Neural crest cell (in vitro differentiated cells): ENCODE results near the gene ALKBH2. TPM values are rescaled to one million over a fixed set of nuclear protein-coding genes. Genes with fewer than 3 reads are reported as not detected.

Experiments
- DNase-seq: peaks from one replicate; pipeline ENCODE4 v3.0.0; 2021; ENCODE audit warnings: low read depth, mixed read lengths, low spot score
- H3K27ac Mint-ChIP-seq: one replicate; pipeline ENCODE4 v1.8.0; 2021; ENCODE audit warnings: mild to moderate bottlenecking, mixed read lengths; ENCODE audit not compliant: unreplicated experiment
- H3K27me3 Mint-ChIP-seq: 2 replicates; pipeline ENCODE4 v1.8.0; 2021; ENCODE audit warnings: low read depth, mild to moderate bottlenecking, mixed read lengths
- H3K36me3 Mint-ChIP-seq: 2 replicates; pipeline ENCODE4 v1.8.0; 2021; ENCODE audit warnings: low read depth, mild to moderate bottlenecking, mixed read lengths
- H3K4me1 Mint-ChIP-seq: 2 replicates; pipeline ENCODE4 v1.8.0; 2021; ENCODE audit warnings: mixed read lengths
- H3K4me3 Mint-ChIP-seq: one replicate; pipeline ENCODE4 v1.8.0; 2021; ENCODE audit warnings: mild to moderate bottlenecking, mixed read lengths
- H3K9me3 Mint-ChIP-seq: 2 replicates; pipeline ENCODE4 v1.8.0; 2021; ENCODE audit warnings: mixed read lengths
- long read RNA-seq: library from polyadenylated mRNA; unstranded; transcript quantifications from one replicate; pipeline ENCODE4 v2.0.0, GENCODE V29; 2020
- total RNA-seq: library from RNA; stranded (reverse); gene quantifications from 2 replicates; pipeline ENCODE4 v1.2.1, GENCODE V29; 2021
- TF ChIP-seq, protein P1 (sequence below): fragments of 200-600 bp; sonication (generic); conservative IDR thresholded peaks from 2 replicates; pipeline ENCODE4 v1.5.0; 2021; ENCODE audit warnings: antibody characterized with exemption, mild to moderate bottlenecking

ALKBH2 gene
- total RNA-seq = 33.1 and 36.2 TPM in 2 replicates
- long read RNA-seq, transcript ALKBH2-202 (4 exons, 1,159 nt) = major isoform, 14 of 48 reads
- long read RNA-seq, transcript ALKBH2-203 (2 exons, 574 nt) = minor isoform, 8 of 48 reads
- long read RNA-seq, partial matches to known transcripts = 17 of 48 reads
- long read RNA-seq, other reads (novel, unspliced or antisense) = 8 of 48 reads

DNA sequence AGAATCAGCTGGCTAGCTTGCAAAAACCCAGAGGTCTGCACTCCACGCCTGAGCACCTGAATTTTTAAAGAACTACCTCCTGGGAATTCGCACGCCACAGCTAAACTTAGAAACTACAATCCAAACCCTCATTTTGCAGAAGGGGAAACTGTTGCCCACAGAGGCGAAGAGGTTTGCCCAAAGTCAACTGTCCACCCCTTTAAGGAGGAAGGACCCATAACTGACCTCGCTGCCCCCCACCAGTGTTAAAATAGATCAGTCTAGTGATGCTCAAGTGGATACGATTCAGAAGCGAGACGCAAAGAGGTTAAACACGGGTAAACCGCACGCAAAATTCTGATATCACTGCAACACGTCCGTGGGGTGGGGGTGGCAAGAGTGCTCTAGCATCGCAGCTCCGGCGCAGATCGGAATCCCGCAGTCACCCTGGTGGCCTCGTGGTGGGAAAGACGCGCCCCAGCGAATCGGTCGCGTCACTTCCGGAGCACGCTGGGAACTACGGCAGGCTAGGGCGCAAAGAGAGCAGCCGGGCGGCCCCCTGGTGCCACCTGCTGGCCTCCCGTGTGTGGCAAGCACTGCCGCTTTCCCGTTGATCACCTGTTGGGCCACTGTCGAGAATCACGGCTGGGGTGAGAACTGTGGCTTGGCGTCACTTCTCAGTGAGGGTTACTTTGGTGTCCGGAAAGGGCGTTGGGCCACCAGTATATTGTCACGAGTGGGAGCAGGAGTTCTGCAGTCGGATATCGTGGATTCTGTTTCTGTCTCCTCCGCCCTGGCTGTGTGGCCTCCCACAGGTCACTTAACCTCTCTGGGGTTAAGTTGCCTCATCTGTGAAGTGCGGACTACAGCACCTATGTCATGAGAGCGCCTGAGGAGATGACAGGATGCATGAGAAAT is at the start of gene ALKBH2:
ALKBH2 (minus strand) TSS at position 451 of the 897 bp plus-strand sequence. CDS start 686 bp downstream, outside the sequence.
- peaks cover 37% of the 10 kb centered on the region for H3K4me1 Mint-ChIP-seq
- peak within 1 kb of the TSS; percentile 75 for H3K27ac Mint-ChIP-seq
- peaks cover 6% of the 10 kb centered on the region for H3K36me3 Mint-ChIP-seq

GRCh38 chr12:109140560-109140959 is 47.3 kb upstream of the ALKBH2 start:
- Mint-ChIP-seq H3K27me3 (no peaks in the 10 kb centered on the region), H3K4me1 (no peaks in the 10 kb centered on the region), H3K4me3 (no peak overlapping the region), H3K27ac (no peak overlapping the region), H3K9me3 (peaks cover 3% of the 10 kb centered on the region), H3K36me3 (peaks cover 2% of the 10 kb centered on the region)
- no peak for DNase-seq
- TF ChIP-seq, protein P1, sequence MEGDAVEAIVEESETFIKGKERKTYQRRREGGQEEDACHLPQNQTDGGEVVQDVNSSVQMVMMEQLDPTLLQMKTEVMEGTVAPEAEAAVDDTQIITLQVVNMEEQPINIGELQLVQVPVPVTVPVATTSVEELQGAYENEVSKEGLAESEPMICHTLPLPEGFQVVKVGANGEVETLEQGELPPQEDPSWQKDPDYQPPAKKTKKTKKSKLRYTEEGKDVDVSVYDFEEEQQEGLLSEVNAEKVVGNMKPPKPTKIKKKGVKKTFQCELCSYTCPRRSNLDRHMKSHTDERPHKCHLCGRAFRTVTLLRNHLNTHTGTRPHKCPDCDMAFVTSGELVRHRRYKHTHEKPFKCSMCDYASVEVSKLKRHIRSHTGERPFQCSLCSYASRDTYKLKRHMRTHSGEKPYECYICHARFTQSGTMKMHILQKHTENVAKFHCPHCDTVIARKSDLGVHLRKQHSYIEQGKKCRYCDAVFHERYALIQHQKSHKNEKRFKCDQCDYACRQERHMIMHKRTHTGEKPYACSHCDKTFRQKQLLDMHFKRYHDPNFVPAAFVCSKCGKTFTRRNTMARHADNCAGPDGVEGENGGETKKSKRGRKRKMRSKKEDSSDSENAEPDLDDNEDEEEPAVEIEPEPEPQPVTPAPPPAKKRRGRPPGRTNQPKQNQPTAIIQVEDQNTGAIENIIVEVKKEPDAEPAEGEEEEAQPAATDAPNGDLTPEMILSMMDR = no peak

More for the DNA sequence above, at the start of gene ALKBH2:
- DNase-seq = peak; percentile 88
- TF ChIP-seq, protein P1 = peak; percentile 98
- H3K4me3 Mint-ChIP-seq = peak within 1 kb of the TSS; percentile 84
- H3K27me3 Mint-ChIP-seq = no peaks in the 10 kb centered on the region
- no peaks in the 10 kb centered on the region for H3K9me3 Mint-ChIP-seq

- Mint-ChIP-seq H3K4me3 (no peak overlapping the region), H3K27ac (no peak overlapping the region), H3K9me3 (peaks cover 5% of the 10 kb centered on the region), H3K4me1 (no peaks in the 10 kb centered on the region), H3K27me3 (no peaks in the 10 kb centered on the region), H3K36me3 (peaks cover 2% of the 10 kb centered on the region)
- no peak for DNase-seq
- TF ChIP-seq, protein P1 = no peak
These were observed 46.5 kb upstream of the ALKBH2 start for GRCh38 chr12:109139791-109140190.

GRCh38 chr12:109139360-109139759 is 46.1 kb upstream of the ALKBH2 start:
- TF ChIP-seq, protein P1 = no peak
- Mint-ChIP-seq H3K4me1 (no peaks in the 10 kb centered on the region), H3K36me3 (peaks cover 2% of the 10 kb centered on the region), H3K27me3 (no peaks in the 10 kb centered on the region), H3K9me3 (peaks cover 5% of the 10 kb centered on the region), H3K4me3 (no peak overlapping the region), H3K27ac (no peak overlapping the region)
- DNase-seq = no peak

GRCh38 chr12:109137055-109137454 is 43.8 kb upstream of the ALKBH2 start:
- TF ChIP-seq, protein P1 = no peak
- no peaks in the 10 kb centered on the region for H3K4me1 Mint-ChIP-seq
- H3K27ac Mint-ChIP-seq = no peak overlapping the region
- peaks cover 5% of the 10 kb centered on the region for H3K9me3 Mint-ChIP-seq
- H3K27me3 Mint-ChIP-seq = no peaks in the 10 kb centered on the region
- peaks cover 2% of the 10 kb centered on the region for H3K36me3 Mint-ChIP-seq
- DNase-seq = no peak
- H3K4me3 Mint-ChIP-seq = no peak overlapping the region
